Measurements from ENCODE around the gene CFAP57. TPM values are rescaled to one million over a fixed set of nuclear protein-coding genes. Genes with fewer than 3 reads are reported as not detected.

Gene CFAP57
- total and polyA plus RNA-seq, 5 experiments from 2014 or later: 0.04 TPM; not detected in 4

- peaks cover 0 to 10% (median 4%) of the 10 kb centered on the region in 5 donors for H3K27me3 Mint-ChIP-seq
- POLR2A ChIA-PET: no interaction called here
- no peaks in the 10 kb centered on the region for H3K36me3 Mint-ChIP-seq
- no peaks in the 10 kb centered on the region for H3K9me3 Mint-ChIP-seq
- no peak overlapping the region for H3K27ac Mint-ChIP-seq
- H3K4me1 Mint-ChIP-seq: peaks cover 0 to 4% (median 0%) of the 10 kb centered on the region in 4 donors
- DNase-seq: no peak
- no peak overlapping the region for H3K4me3 Mint-ChIP-seq
- ATAC-seq: no peak
Observed at GRCh38 chr1:43288058-43288784, 116.1 kb downstream of the CFAP57 start.

- H3K27me3 Mint-ChIP-seq: peaks cover 0 to 10% (median 4%) of the 10 kb centered on the region in 5 donors
- no peaks in the 10 kb centered on the region for H3K9me3 Mint-ChIP-seq
- DNase-seq (no peak), ATAC-seq (no peak)
- no peak overlapping the region for H3K27ac Mint-ChIP-seq
- no peak overlapping the region for H3K4me3 Mint-ChIP-seq
- no peaks in the 10 kb centered on the region for H3K36me3 Mint-ChIP-seq
- H3K4me1 Mint-ChIP-seq: peaks cover 0 to 4% (median 0%) of the 10 kb centered on the region in 4 donors
- POLR2A ChIA-PET: no interaction called here
Observed at GRCh38 chr1:43288785-43289706, 116.9 kb downstream of the CFAP57 start.

- POLR2A ChIA-PET: no interaction called here
- H3K36me3 Mint-ChIP-seq: no peaks in the 10 kb centered on the region
- ATAC-seq (no peak), DNase-seq (no peak)
- H3K4me3 Mint-ChIP-seq: no peak overlapping the region
- no peaks in the 10 kb centered on the region for H3K9me3 Mint-ChIP-seq
- H3K27ac Mint-ChIP-seq: no peak overlapping the region
- H3K4me1 Mint-ChIP-seq: peaks cover 4 to 15% (median 9%) of the 10 kb centered on the region in 4 donors
- peaks cover 0 to 6% (median 2%) of the 10 kb centered on the region in 5 donors for H3K27me3 Mint-ChIP-seq
Observed at GRCh38 chr1:43292216-43292615, 120.1 kb downstream of the CFAP57 start.

GRCh38 chr1:43292679-43293078 is 120.5 kb downstream of the CFAP57 start:
- Mint-ChIP-seq H3K4me3 (no peak overlapping the region), H3K36me3 (no peaks in the 10 kb centered on the region), H3K9me3 (no peaks in the 10 kb centered on the region), H3K4me1 (peaks cover 3 to 15% (median 9%) of the 10 kb centered on the region in 4 donors), H3K27me3 (peaks cover 0 to 2% (median 0%) of the 10 kb centered on the region in 5 donors), H3K27ac (no peak overlapping the region)
- ATAC-seq: no peak
- DNase-seq: no peak
- POLR2A ChIA-PET: no interaction called here

GRCh38 chr1:43293176-43293575 is 121.0 kb downstream of the CFAP57 start:
- no peak for DNase-seq
- Mint-ChIP-seq H3K4me1 (peaks cover 3 to 15% (median 9%) of the 10 kb centered on the region in 4 donors), H3K27ac (no peak overlapping the region), H3K4me3 (no peak overlapping the region), H3K9me3 (no peaks in the 10 kb centered on the region), H3K27me3 (no peaks in the 10 kb centered on the region), H3K36me3 (no peaks in the 10 kb centered on the region)
- no peak for ATAC-seq
- POLR2A ChIA-PET: no interaction called here

GRCh38 chr1:43293896-43294760 is 122.0 kb downstream of the CFAP57 start:
- Mint-ChIP-seq H3K36me3 (no peaks in the 10 kb centered on the region), H3K27ac (peak overlapping the region in 2 of 10 donors; percentile 23 to 85), H3K4me3 (no peak overlapping the region), H3K27me3 (no peaks in the 10 kb centered on the region), H3K4me1 (peaks cover 3 to 15% (median 9%) of the 10 kb centered on the region in 4 donors), H3K9me3 (no peaks in the 10 kb centered on the region)
- DNase-seq (no peak), ATAC-seq (no peak)
- POLR2A ChIA-PET: no interaction called here

GRCh38 chr1:43294761-43295160 is 122.6 kb downstream of the CFAP57 start:
- Mint-ChIP-seq H3K4me1 (peaks cover 3 to 15% (median 9%) of the 10 kb centered on the region in 4 donors), H3K36me3 (no peaks in the 10 kb centered on the region), H3K27ac (peak overlapping the region in 4 of 10 donors; percentile 23 to 85 (median 56)), H3K4me3 (no peak overlapping the region), H3K9me3 (no peaks in the 10 kb centered on the region), H3K27me3 (no peaks in the 10 kb centered on the region)
- POLR2A ChIA-PET: no interaction called here
- DNase-seq (no peak), ATAC-seq (no peak)

- POLR2A ChIA-PET: no interaction called here
- peak overlapping the region in 5 of 10 donors; percentile 22 to 81 (median 51) for H3K27ac Mint-ChIP-seq
- H3K4me3 Mint-ChIP-seq: no peak overlapping the region
- ATAC-seq (no peak), DNase-seq (no peak)
- peaks cover 4 to 15% (median 13%) of the 10 kb centered on the region in 4 donors for H3K4me1 Mint-ChIP-seq
- H3K27me3 Mint-ChIP-seq: no peaks in the 10 kb centered on the region
- no peaks in the 10 kb centered on the region for H3K36me3 Mint-ChIP-seq
- H3K9me3 Mint-ChIP-seq: no peaks in the 10 kb centered on the region
Observed at GRCh38 chr1:43296207-43296606, 124.1 kb downstream of the CFAP57 start.

- Mint-ChIP-seq H3K9me3 (no peaks in the 10 kb centered on the region), H3K27ac (no peak overlapping the region), H3K36me3 (no peaks in the 10 kb centered on the region), H3K27me3 (no peaks in the 10 kb centered on the region), H3K4me3 (no peak overlapping the region), H3K4me1 (peaks cover 4 to 15% (median 13%) of the 10 kb centered on the region in 4 donors)
- DNase-seq: no peak
- no peak for ATAC-seq
- POLR2A ChIA-PET: no interaction called here
Observed at GRCh38 chr1:43298055-43298454, 125.9 kb downstream of the CFAP57 start.

- ATAC-seq (no peak), DNase-seq (no peak)
- no peaks in the 10 kb centered on the region for H3K36me3 Mint-ChIP-seq
- no peak overlapping the region for H3K4me3 Mint-ChIP-seq
- POLR2A ChIA-PET: no interaction called here
- peak overlapping the region in 1 of 10 donors; percentile 30 for H3K27ac Mint-ChIP-seq
- H3K4me1 Mint-ChIP-seq: peaks cover 4 to 15% (median 13%) of the 10 kb centered on the region in 4 donors
- H3K9me3 Mint-ChIP-seq: no peaks in the 10 kb centered on the region
- peaks cover 0 to 1% (median 0%) of the 10 kb centered on the region in 5 donors for H3K27me3 Mint-ChIP-seq
Observed at GRCh38 chr1:43299101-43299500, 127.0 kb downstream of the CFAP57 start.

GRCh38 chr1:43300378-43301094 is 128.4 kb downstream of the CFAP57 start, which contains the start of gene TIE1:
Gene TIE1, plus strand, starts transcription at chr1:43300982. Its CDS starts 90 bp downstream, at chr1:43301072.
- Mint-ChIP-seq H3K9me3 (no peaks in the 10 kb centered on the region), H3K36me3 (no peaks in the 10 kb centered on the region), H3K27me3 (peaks cover 0 to 5% (median 0%) of the 10 kb centered on the region in 5 donors), H3K27ac (peak within 1 kb of the TSS in 2 of 10 donors; percentile 9 to 85), H3K4me1 (peaks cover 7 to 12% (median 8%) of the 10 kb centered on the region in 4 donors), H3K4me3 (no peak within 1 kb of the TSS)
- POLR2A ChIA-PET: no interaction called here
- no peak for DNase-seq
- no peak for ATAC-seq

- peaks cover 0 to 5% (median 0%) of the 10 kb centered on the region in 5 donors for H3K27me3 Mint-ChIP-seq
- ATAC-seq: no peak
- POLR2A ChIA-PET: no interaction called here
- peaks cover 0 to 6% (median 3%) of the 10 kb centered on the region in 4 donors for H3K4me1 Mint-ChIP-seq
- H3K36me3 Mint-ChIP-seq: no peaks in the 10 kb centered on the region
- H3K27ac Mint-ChIP-seq: peak overlapping the region in 2 of 10 donors; percentile 6 to 9
- no peaks in the 10 kb centered on the region for H3K9me3 Mint-ChIP-seq
- no peak for DNase-seq
- no peak overlapping the region for H3K4me3 Mint-ChIP-seq
Observed at GRCh38 chr1:43302201-43302600, 130.1 kb downstream of the CFAP57 start.
